ENCODE measurements around the gene NRL. TPM values are rescaled to one million over a fixed set of nuclear protein-coding genes. Genes with fewer than 3 reads are reported as not detected.

Gene NRL
- total RNA-seq, 1 donor = 1.8 TPM

GRCh38 chr14:24113801-24114531 is 783 bp downstream of the NRL start:
- H3K79me2 ChIP-seq (ENCODE audit: insufficient read depth, low read length) = peaks cover 13% of the 10 kb centered on the region
- H3K27me3 ChIP-seq (ENCODE audit: insufficient read depth, low read length) = no peaks in the 10 kb centered on the region
- peak overlapping the region; percentile 96 for H3K4me2 ChIP-seq (ENCODE audit: insufficient read depth, low read length)
- DNase-seq (ENCODE audit: insufficient read length, low spot score, missing footprints) = peak; percentile 92
- H3K4me1 ChIP-seq (ENCODE audit: insufficient read depth, low read length) = peaks cover 14% of the 10 kb centered on the region
- peaks cover 20% of the 10 kb centered on the region for H3K36me3 ChIP-seq (ENCODE audit: insufficient read depth, low read length)
- H3K9me3 ChIP-seq (ENCODE audit: low read depth, low read length) = no peaks in the 10 kb centered on the region
- H2AFZ ChIP-seq (ENCODE audit: low read length) = peak overlapping the region; percentile 82
- H3K4me3 ChIP-seq (ENCODE audit: insufficient read depth, low read length) = peak overlapping the region; percentile 82
- H4K20me1 ChIP-seq (ENCODE audit: insufficient read depth, low read length) = no peaks in the 10 kb centered on the region
- no peak for TF ChIP-seq CTCF (IDR thresholded peaks at IDR 0.05; ENCODE audit: extremely low read depth, low read depth, low read length)
- H3K27ac ChIP-seq (ENCODE audit: low read depth, low read length) = peak overlapping the region; percentile 98

GRCh38 chr14:24113379-24113800 is 1.4 kb downstream of the NRL start:
- peak overlapping the region; percentile 96 for H3K4me2 ChIP-seq (ENCODE audit: insufficient read depth, low read length)
- peak overlapping the region; percentile 82 for H2AFZ ChIP-seq (ENCODE audit: low read length)
- H4K20me1 ChIP-seq (ENCODE audit: insufficient read depth, low read length) = no peaks in the 10 kb centered on the region
- peaks cover 14% of the 10 kb centered on the region for H3K4me1 ChIP-seq (ENCODE audit: insufficient read depth, low read length)
- no peak for DNase-seq (ENCODE audit: insufficient read length, low spot score, missing footprints)
- H3K27me3 ChIP-seq (ENCODE audit: insufficient read depth, low read length) = no peaks in the 10 kb centered on the region
- H3K27ac ChIP-seq (ENCODE audit: low read depth, low read length) = peak overlapping the region; percentile 98
- no peaks in the 10 kb centered on the region for H3K9me3 ChIP-seq (ENCODE audit: low read depth, low read length)
- TF ChIP-seq CTCF (IDR thresholded peaks at IDR 0.05; ENCODE audit: extremely low read depth, low read depth, low read length) = no peak
- peak overlapping the region; percentile 82 for H3K4me3 ChIP-seq (ENCODE audit: insufficient read depth, low read length)
- peaks cover 13% of the 10 kb centered on the region for H3K79me2 ChIP-seq (ENCODE audit: insufficient read depth, low read length)
- peaks cover 14% of the 10 kb centered on the region for H3K36me3 ChIP-seq (ENCODE audit: insufficient read depth, low read length)

- Histone ChIP-seq H4K20me1 (ENCODE audit: insufficient read depth, low read length) (no peaks in the 10 kb centered on the region), H2AFZ (ENCODE audit: low read length) (no peak overlapping the region), H3K9me3 (ENCODE audit: low read depth, low read length) (no peaks in the 10 kb centered on the region), H3K4me2 (ENCODE audit: insufficient read depth, low read length) (no peak overlapping the region), H3K36me3 (ENCODE audit: insufficient read depth, low read length) (no peaks in the 10 kb centered on the region), H3K79me2 (ENCODE audit: insufficient read depth, low read length) (peaks cover 3% of the 10 kb centered on the region), H3K4me3 (ENCODE audit: insufficient read depth, low read length) (no peak overlapping the region), H3K4me1 (ENCODE audit: insufficient read depth, low read length) (peaks cover 8% of the 10 kb centered on the region), H3K27me3 (ENCODE audit: insufficient read depth, low read length) (no peaks in the 10 kb centered on the region), H3K27ac (ENCODE audit: low read depth, low read length) (no peak overlapping the region)
- DNase-seq (ENCODE audit: insufficient read length, low spot score, missing footprints) = no peak
- no peak for TF ChIP-seq CTCF (IDR thresholded peaks at IDR 0.05; ENCODE audit: extremely low read depth, low read depth, low read length)
Measured at GRCh38 chr14:24110523-24110922, 4.2 kb downstream of the NRL start.

- no peaks in the 10 kb centered on the region for H4K20me1 ChIP-seq (ENCODE audit: insufficient read depth, low read length)
- H3K9me3 ChIP-seq (ENCODE audit: low read depth, low read length) = no peaks in the 10 kb centered on the region
- TF ChIP-seq CTCF (IDR thresholded peaks at IDR 0.05; ENCODE audit: extremely low read depth, low read depth, low read length) = no peak
- no peak overlapping the region for H3K4me2 ChIP-seq (ENCODE audit: insufficient read depth, low read length)
- H3K36me3 ChIP-seq (ENCODE audit: insufficient read depth, low read length) = no peaks in the 10 kb centered on the region
- no peak for DNase-seq (ENCODE audit: insufficient read length, low spot score, missing footprints)
- no peaks in the 10 kb centered on the region for H3K79me2 ChIP-seq (ENCODE audit: insufficient read depth, low read length)
- no peak overlapping the region for H3K4me3 ChIP-seq (ENCODE audit: insufficient read depth, low read length)
- no peak overlapping the region for H3K27ac ChIP-seq (ENCODE audit: low read depth, low read length)
- no peaks in the 10 kb centered on the region for H3K27me3 ChIP-seq (ENCODE audit: insufficient read depth, low read length)
- peaks cover 5% of the 10 kb centered on the region for H3K4me1 ChIP-seq (ENCODE audit: insufficient read depth, low read length)
- no peak overlapping the region for H2AFZ ChIP-seq (ENCODE audit: low read length)
Measured at GRCh38 chr14:24110060-24110459, 4.7 kb downstream of the NRL start.
